DMS79 (cell line): ENCODE results near the gene KLHL24.
"Not testable (repeated sequence)": the region's sequence is repeated elsewhere in the genome, so short reads cannot be mapped to it uniquely, and the experiment has no call there.

Experiments used
- DNase-seq: peaks from one replicate; lab custom pipeline; 2025; lab: John Stamatoyannopoulos, UW

KLHL24 gene

GRCh38 chr3:183635431-183636220 is at the start of gene KLHL24:
Gene KLHL24, plus strand, starts transcription at chr3:183635623. Its CDS starts 14,734 bp downstream, at chr3:183650357.
- peak; percentile 82 for DNase-seq

GRCh38 chr3:183586477-183586876 is 48.9 kb upstream of the KLHL24 start:
- no peak for DNase-seq

- no peak for DNase-seq
Observed at GRCh38 chr3:183587336-183587735, 48.1 kb upstream of the KLHL24 start.

- no peak for DNase-seq
Observed at GRCh38 chr3:183590442-183590841, 45.0 kb upstream of the KLHL24 start.

- DNase-seq, result no peak
Observed at GRCh38 chr3:183591881-183592521, 43.4 kb upstream of the KLHL24 start.

GRCh38 chr3:183592821-183593220 is 42.6 kb upstream of the KLHL24 start:
- DNase-seq, result no peak

- no peak for DNase-seq
Observed at GRCh38 chr3:183594636-183595035, 40.8 kb upstream of the KLHL24 start.

- DNase-seq, result no peak
Observed at GRCh38 chr3:183597959-183598358, 37.5 kb upstream of the KLHL24 start.

GRCh38 chr3:183611326-183611725 is 24.1 kb upstream of the KLHL24 start:
- not testable (repeated sequence) for DNase-seq

- no peak for DNase-seq
Observed at GRCh38 chr3:183613366-183614285, 21.8 kb upstream of the KLHL24 start.

- no peak for DNase-seq
Observed at GRCh38 chr3:183618542-183618941, 16.9 kb upstream of the KLHL24 start.

GRCh38 chr3:183619010-183619409 is 16.4 kb upstream of the KLHL24 start:
- DNase-seq, result no peak

- DNase-seq, result no peak
Observed at GRCh38 chr3:183619624-183620251, 15.7 kb upstream of the KLHL24 start.

- no peak for DNase-seq
Observed at GRCh38 chr3:183620252-183620628, 15.2 kb upstream of the KLHL24 start.

GRCh38 chr3:183622473-183622872 is 12.9 kb upstream of the KLHL24 start:
- not testable (repeated sequence) for DNase-seq

- DNase-seq, result no peak
Observed at GRCh38 chr3:183626877-183627594, 8.4 kb upstream of the KLHL24 start.

GRCh38 chr3:183629546-183630301 is 5.7 kb upstream of the KLHL24 start:
- DNase-seq, result peak; percentile 58

- DNase-seq, result no peak
Observed at GRCh38 chr3:183631715-183632114, 3.7 kb upstream of the KLHL24 start.

- not testable (repeated sequence) for DNase-seq
Observed at GRCh38 chr3:183632725-183633124, 2.7 kb upstream of the KLHL24 start.

- no peak for DNase-seq
Observed at GRCh38 chr3:183634707-183635106, 716 bp upstream of the KLHL24 start.

GRCh38 chr3:183635107-183635430 is 354 bp upstream of the KLHL24 start:
- no peak for DNase-seq
